Measurements from ENCODE around the gene CYP2B6. TPM values are rescaled to one million over a fixed set of nuclear protein-coding genes. Genes with fewer than 3 reads are reported as not detected.

Gene CYP2B6
- total and polyA plus RNA-seq, 4 donors: 0.01 to 1.2 TPM; not detected in 2

DNA sequence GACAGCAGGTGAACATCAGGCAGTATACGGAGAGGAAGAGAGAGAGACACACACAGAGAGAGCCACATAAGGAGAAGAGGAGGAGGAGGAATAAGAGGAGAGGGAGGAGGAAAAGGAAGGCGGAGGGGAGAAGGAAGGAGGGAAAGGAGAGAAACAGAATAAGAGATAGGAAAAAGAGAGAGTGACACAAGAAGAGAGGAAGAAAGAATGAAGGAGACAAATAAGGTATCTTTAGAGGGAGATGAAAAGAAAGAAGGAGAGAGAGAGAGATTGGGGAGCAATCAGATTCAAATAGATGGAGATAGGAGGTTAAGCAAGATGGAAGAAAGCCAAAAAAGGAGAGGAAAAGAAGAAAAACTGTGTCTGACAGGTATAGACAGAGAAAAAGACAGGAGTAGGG, 44.0 kb upstream of the CYP2B6 start:
- H3K9ac ChIP-seq (ENCODE audit: insufficient read depth in 1 of 2, low read length in 2 of 2): no peak overlapping the region
- H3K4me3 ChIP-seq: no peak overlapping the region
- H3K9me3 ChIP-seq (ENCODE audit: control insufficient read depth in 4 of 4, insufficient read depth in 3 of 4, low read length in 3 of 4): peaks cover 0 to 2% (median 0%) of the 10 kb centered on the region in 4 donors
- H3K4me1 ChIP-seq (ENCODE audit: control insufficient read depth in 5 of 5, insufficient read depth in 5 of 5, low read length in 5 of 5): peaks cover 0 to 1% (median 0%) of the 10 kb centered on the region in 5 donors
- ATAC-seq (ENCODE audit: insufficient read depth, low FRiP score) (no peak), DNase-seq (no peak)
- H3K27ac ChIP-seq (ENCODE audit: low read depth in 1 of 2, low read length in 1 of 2): no peak overlapping the region
- peaks cover 0 to 3% (median 0%) of the 10 kb centered on the region in 4 donors for H3K36me3 ChIP-seq (ENCODE audit: control insufficient read depth in 4 of 4, insufficient read depth in 4 of 4, low read length in 4 of 4)
- TF ChIP-seq, protein P1, sequence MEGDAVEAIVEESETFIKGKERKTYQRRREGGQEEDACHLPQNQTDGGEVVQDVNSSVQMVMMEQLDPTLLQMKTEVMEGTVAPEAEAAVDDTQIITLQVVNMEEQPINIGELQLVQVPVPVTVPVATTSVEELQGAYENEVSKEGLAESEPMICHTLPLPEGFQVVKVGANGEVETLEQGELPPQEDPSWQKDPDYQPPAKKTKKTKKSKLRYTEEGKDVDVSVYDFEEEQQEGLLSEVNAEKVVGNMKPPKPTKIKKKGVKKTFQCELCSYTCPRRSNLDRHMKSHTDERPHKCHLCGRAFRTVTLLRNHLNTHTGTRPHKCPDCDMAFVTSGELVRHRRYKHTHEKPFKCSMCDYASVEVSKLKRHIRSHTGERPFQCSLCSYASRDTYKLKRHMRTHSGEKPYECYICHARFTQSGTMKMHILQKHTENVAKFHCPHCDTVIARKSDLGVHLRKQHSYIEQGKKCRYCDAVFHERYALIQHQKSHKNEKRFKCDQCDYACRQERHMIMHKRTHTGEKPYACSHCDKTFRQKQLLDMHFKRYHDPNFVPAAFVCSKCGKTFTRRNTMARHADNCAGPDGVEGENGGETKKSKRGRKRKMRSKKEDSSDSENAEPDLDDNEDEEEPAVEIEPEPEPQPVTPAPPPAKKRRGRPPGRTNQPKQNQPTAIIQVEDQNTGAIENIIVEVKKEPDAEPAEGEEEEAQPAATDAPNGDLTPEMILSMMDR (IDR thresholded peaks at IDR 0.05; ENCODE audit: control extremely low read depth, extremely low read depth): no peak
- WGBS, 2 donors: 84% methylated on average over 2 of the region's 2 CpGs
- no peaks in the 10 kb centered on the region for H3K27me3 ChIP-seq (ENCODE audit: control insufficient read depth in 3 of 3, insufficient read depth in 3 of 3, low read length in 2 of 3)

DNA sequence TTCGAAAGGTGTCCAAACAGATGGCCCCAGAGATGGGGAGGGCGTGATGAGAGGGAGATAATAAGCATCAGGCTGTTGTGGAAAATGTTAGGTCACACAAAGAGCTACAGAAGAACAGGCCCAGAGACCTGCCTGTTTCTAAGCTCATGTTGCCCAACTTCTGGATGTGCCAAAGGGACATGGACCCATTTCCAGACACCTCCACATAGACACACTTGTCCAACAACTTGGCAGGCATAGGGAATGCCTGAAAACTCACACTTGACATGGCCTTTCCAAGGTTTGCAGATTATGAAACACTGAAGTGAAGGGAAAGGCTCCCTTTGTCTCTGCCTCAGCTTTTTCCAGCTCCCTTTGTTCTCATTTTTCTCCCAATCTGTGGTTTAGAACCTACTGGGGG, 43.5 kb upstream of the CYP2B6 start:
- Histone ChIP-seq H3K4me3 (no peak overlapping the region), H3K9ac (ENCODE audit: insufficient read depth in 1 of 2, low read length in 2 of 2) (no peak overlapping the region), H3K9me3 (ENCODE audit: control insufficient read depth in 4 of 4, insufficient read depth in 3 of 4, low read length in 3 of 4) (peaks cover 0 to 4% (median 0%) of the 10 kb centered on the region in 4 donors), H3K4me1 (ENCODE audit: control insufficient read depth in 5 of 5, insufficient read depth in 5 of 5, low read length in 5 of 5) (peaks cover 0 to 1% (median 0%) of the 10 kb centered on the region in 5 donors), H3K36me3 (ENCODE audit: control insufficient read depth in 4 of 4, insufficient read depth in 4 of 4, low read length in 4 of 4) (peaks cover 0 to 3% (median 0%) of the 10 kb centered on the region in 4 donors), H3K27ac (ENCODE audit: low read depth in 1 of 2, low read length in 1 of 2) (no peak overlapping the region), H3K27me3 (ENCODE audit: control insufficient read depth in 3 of 3, insufficient read depth in 3 of 3, low read length in 2 of 3) (no peaks in the 10 kb centered on the region)
- ATAC-seq (ENCODE audit: insufficient read depth, low FRiP score) (no peak), DNase-seq (no peak)
- TF ChIP-seq, protein P1 (IDR thresholded peaks at IDR 0.05; ENCODE audit: control extremely low read depth, extremely low read depth): no peak
- WGBS, 2 donors: 68 to 88% methylated on average over 1 to 2 of the region's 2 CpGs

DNA sequence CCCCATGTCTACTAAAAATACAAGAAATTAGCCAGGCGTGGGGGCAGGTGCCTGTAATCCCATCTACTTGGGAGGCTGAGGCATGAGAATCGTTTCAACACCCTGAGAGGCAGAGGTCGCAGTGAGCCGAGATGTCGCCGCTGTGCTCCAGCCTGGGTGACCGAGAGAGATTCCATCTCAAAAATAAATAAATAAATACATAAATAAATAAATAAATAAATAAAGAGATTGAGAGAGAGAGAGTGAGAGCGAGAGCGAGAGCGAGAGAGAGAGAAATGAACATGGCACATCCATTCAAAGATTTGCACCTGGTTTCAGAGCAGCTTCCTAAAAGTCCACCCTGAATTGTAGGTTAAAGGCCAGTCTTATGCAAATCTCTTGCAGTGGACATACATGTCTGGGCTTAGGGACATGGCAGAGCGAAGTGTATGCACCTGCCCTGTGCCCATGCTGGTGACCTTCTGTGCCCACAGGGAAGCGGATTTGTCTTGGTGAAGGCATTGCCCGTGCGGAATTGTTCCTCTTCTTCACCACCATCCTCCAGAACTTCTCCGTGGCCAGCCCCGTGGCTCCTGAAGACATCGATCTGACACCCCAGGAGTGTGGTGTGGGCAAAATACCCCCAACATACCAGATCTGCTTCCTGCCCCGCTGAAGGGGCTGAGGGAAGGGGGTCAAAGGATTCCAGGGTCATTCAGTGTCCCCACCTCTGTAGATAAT, 42.3 kb upstream of the CYP2B6 start:
- H3K27ac ChIP-seq (ENCODE audit: low read depth in 1 of 2, low read length in 1 of 2): no peak overlapping the region
- H3K4me3 ChIP-seq: no peak overlapping the region
- ATAC-seq (ENCODE audit: insufficient read depth, low FRiP score) (no peak), DNase-seq (no peak)
- H3K27me3 ChIP-seq (ENCODE audit: control insufficient read depth in 3 of 3, insufficient read depth in 3 of 3, low read length in 2 of 3): no peaks in the 10 kb centered on the region
- H3K4me1 ChIP-seq (ENCODE audit: control insufficient read depth in 5 of 5, insufficient read depth in 5 of 5, low read length in 5 of 5): peaks cover 0 to 1% (median 0%) of the 10 kb centered on the region in 5 donors
- TF ChIP-seq, protein P1 (IDR thresholded peaks at IDR 0.05; ENCODE audit: control extremely low read depth, extremely low read depth): no peak
- no peak overlapping the region for H3K9ac ChIP-seq (ENCODE audit: insufficient read depth in 1 of 2, low read length in 2 of 2)
- 84 to 90% methylated on average over 18 of the region's 18 CpGs for WGBS, 2 donors
- H3K36me3 ChIP-seq (ENCODE audit: control insufficient read depth in 4 of 4, insufficient read depth in 4 of 4, low read length in 4 of 4): peaks cover 0 to 3% (median 0%) of the 10 kb centered on the region in 4 donors
- peaks cover 0 to 10% (median 7%) of the 10 kb centered on the region in 4 donors for H3K9me3 ChIP-seq (ENCODE audit: control insufficient read depth in 4 of 4, insufficient read depth in 3 of 4, low read length in 3 of 4)

Measured in lung (tissue), 12 donors.